Measurements from ENCODE around the gene NFASC.

The NFASC gene

DNA sequence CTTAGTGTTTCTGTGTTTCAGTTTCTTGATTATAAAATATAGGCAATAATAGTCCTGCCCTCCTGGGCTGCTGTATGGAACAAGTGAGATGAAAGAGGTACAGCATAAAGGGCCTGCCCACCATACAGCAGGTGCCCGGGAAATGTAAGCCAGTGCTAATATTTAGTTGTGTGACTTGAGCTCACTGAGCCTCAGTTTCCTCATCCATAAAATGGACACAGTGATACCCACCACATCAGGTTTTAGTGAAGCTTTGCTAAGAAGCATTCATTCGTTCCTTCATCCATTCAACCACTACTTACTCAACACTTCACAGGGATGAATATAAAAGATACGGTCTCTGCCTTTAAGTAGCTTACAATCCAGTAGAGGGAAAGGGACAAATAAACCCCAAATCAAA is 192.2 kb downstream of the NFASC start:
- DNase-seq (ENCODE audit: low read depth in 2 of 2): no peak

DNA sequence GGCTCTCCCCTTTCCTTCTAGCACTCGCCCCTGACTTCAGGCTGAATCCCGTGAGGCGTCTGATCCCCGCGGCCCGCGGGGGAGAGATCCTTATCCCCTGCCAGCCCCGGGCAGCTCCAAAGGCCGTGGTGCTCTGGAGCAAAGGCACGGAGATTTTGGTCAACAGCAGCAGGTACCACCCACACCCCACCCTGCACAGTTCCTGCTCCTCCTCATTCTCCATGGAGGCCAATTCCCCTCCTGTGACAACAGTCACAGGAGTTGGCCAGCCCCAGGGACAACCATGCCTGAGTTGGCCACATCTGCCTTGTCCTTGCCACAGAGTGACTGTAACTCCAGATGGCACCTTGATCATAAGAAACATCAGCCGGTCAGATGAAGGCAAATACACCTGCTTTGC is 193.6 kb downstream of the NFASC start:
- no peak for DNase-seq (ENCODE audit: low read depth in 2 of 2)

GRCh38 chr1:205064741-205065316 is 194.2 kb downstream of the NFASC start:
- no peak for DNase-seq (ENCODE audit: low read depth in 2 of 2)

GRCh38 chr1:205065666-205066065 is 195.0 kb downstream of the NFASC start:
- no peak for DNase-seq (ENCODE audit: low read depth in 2 of 2)

DNA sequence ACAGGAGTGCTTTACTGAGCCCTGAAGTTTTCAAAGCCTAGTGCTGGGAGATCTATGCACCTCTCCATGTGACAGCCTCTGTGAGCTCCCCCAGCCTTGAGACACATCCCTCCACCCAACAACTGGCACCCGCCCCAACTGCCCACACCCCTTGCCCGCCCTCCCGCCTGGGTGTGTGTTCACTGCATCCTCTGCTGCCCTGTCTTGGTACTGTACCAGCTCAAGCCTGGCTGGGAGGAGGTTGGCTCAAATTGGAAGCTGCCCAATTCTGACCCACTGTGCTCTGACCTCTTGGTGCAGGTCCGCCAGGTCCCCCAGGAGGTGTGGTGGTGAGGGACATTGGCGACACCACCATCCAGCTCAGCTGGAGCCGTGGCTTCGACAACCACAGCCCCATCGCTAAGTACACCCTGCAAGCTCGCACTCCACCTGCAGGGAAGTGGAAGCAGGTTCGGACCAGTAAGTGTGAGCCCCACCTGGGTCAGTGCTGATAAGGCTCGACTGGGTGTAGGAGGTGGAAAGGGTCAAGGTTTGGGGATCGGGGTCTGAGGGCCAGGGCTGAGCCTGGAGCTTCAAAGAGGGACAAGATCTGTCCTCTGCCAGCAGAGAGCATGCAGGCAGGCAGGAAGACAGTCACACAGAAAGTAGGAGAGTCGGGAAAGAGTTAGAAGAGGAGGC is 195.6 kb downstream of the NFASC start:
- no peak for DNase-seq (ENCODE audit: low read depth in 2 of 2)

- no peak for DNase-seq (ENCODE audit: low read depth in 2 of 2)
These were observed 196.4 kb downstream of the NFASC start for GRCh38 chr1:205067031-205067430.

GRCh38 chr1:205068001-205068400 is 197.3 kb downstream of the NFASC start:
- no peak for DNase-seq (ENCODE audit: low read depth in 2 of 2)

DNA sequence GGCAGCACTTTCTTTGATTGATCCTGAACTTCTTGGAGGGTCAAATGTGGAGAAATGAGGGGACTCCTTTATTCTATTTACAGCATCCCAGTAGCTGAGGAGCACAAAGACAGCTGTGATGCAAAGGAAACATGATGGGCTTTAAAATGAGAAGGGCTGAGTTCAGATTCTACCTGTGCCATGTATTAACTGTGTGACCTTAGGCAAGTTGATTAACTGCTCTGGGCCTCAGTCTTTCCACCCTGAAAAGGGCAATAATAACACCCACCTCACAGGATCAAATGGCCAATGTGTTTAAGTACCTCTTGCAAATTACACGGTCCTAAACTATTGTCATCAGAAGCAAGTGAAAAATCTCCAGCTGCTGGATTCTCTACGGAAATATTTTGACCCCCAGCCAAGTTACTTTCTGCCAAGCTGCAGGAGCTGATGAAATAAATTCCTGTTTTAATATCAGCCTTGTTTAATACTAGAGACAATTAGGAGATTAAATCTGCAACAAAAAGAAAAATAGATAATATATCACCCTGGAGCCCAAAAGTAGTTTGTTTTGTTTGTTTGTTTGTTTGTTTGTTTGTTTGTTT is 197.9 kb downstream of the NFASC start:
- DNase-seq (ENCODE audit: low read depth in 2 of 2): no peak

DNA sequence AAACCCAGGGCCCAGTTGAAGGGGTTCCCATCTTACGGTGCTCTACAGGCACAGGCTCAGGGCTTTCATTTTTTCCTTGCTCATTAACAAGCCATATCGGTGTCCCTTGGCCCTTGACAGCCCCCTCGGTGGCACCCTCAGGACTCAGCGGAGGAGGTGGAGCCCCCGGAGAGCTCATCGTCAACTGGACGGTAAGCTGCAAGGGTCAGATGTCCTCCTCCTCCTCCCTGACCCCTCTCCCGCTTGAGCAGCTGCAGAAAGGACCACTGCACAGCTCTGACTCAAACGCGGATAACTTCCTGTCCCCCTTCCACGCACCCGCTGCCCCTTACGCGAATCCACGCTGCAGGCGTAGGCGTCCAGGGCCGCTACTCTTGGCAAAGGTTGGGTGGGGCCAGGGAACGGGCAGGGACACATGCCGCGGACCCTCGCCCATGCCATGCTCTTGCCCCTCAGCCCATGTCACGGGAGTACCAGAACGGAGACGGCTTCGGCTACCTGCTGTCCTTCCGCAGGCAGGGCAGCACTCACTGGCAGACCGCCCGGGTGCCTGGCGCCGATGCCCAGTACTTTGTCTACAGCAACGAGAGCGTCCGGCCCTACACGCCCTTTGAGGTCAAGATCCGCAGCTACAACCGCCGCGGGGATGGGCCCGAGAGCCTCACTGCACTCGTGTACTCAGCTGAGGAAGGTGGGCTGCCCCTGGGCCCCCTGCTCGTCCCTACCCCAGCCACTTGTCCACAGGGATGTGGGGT is 198.9 kb downstream of the NFASC start:
- DNase-seq (ENCODE audit: low read depth in 2 of 2): no peak

GRCh38 chr1:205071028-205071409 is 200.4 kb downstream of the NFASC start:
- no peak for DNase-seq (ENCODE audit: low read depth in 2 of 2)

DNA sequence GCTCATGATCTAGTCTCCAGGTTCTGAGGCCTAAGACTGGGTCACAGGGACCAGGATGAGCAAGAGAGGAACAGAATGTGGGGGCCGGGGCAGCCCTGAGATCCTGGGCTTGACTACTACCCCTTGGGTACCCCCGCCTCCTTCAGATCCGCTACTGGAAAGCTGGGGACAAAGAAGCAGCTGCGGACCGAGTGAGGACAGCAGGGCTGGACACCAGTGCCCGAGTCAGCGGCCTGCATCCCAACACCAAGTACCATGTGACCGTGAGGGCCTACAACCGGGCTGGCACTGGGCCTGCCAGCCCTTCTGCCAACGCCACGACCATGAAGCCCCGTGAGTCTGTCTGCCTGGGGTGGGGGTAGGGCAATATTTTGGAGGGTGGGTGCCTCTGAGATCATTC is 201.1 kb downstream of the NFASC start:
- no peak for DNase-seq (ENCODE audit: low read depth in 2 of 2)

- no peak for DNase-seq (ENCODE audit: low read depth in 2 of 2)
These were observed 201.6 kb downstream of the NFASC start for GRCh38 chr1:205072286-205072685.

All from stimulated activated CD4-positive, alpha-beta T cell treated with anti-CD3 and anti-CD28 coated beads, Interleukin-12 subunit alpha, Interleukin-12 subunit beta, amount 100 ng/mL, for 24 hours (primary cell).